HepG2 (cell line): Measurements from ENCODE around the gene GRK5. TPM values are rescaled to one million over a fixed set of nuclear protein-coding genes. Genes with fewer than 3 reads are reported as not detected.

Source experiments
- ATAC-seq: fragments of 200-7000 bp; cut with Tn5 transposase; 3 replicates; pipeline ENCODE4 v1.9.1; 2020; ENCODE audit warnings: mild to moderate bottlenecking, moderate library complexity
- BruUV-seq: library from RNA; stranded (reverse); fragments of 400-500 nt; replicated peaks from 2 replicates; lab custom pipeline; 2021; lab: Mats Ljungman, UMichigan
- CTCF ChIA-PET: fragments of 300-600 bp; formaldehyde crosslinking; extraction: SDS; loops from one replicate; lab custom pipeline; 2021; ENCODE audit warnings: low total read pairs, inconsistent platforms, low intra/inter-chr PET ratio; lab: Yijun Ruan, JAX
- POLR2A ChIA-PET: fragments of 350-600 bp; sonication (Branson Sonifier 250); formaldehyde crosslinking; loops from one replicate; lab custom pipeline; 2020; ENCODE audit warnings: antibody characterized with exemption, inconsistent platforms; lab: Yijun Ruan, JAX
- DNase-seq: peaks from one replicate; pipeline ENCODE4 v3.0.0-alpha.2; 2015; ENCODE audit warnings: low spot score
- FAIRE-seq: peaks from 3 replicates; lab custom pipeline; 2011; peaks lifted over from hg19 to GRCh38; lab: Jason Lieb, UNC
- H2AFZ ChIP-seq: one replicate; pipeline ENCODE4 v1.6.1; 2011; ENCODE audit warnings: low read length, inconsistent platforms
- H3K27ac ChIP-seq: fragments of 300-600 bp; 3 replicates; pipeline ENCODE4 v1.8.0; 2011; ENCODE audit warnings: mixed run types, mild to moderate bottlenecking, mixed read lengths, low read length, inconsistent platforms; ENCODE audit not compliant: insufficient read depth; ENCODE audit errors: extremely low read length
- H3K27me3 ChIP-seq, 2 experiments: fragments of 200-600 bp in 1 of 2; 2 replicates in 1 of 2; 3 replicates in 1 of 2; pipeline versions ENCODE4 v1.6.0 to v1.8.0; 2011; ENCODE audit warnings: low read length in 2 of 2, mild to moderate bottlenecking in 2 of 2, moderate library complexity in 2 of 2, inconsistent platforms in 1 of 2; ENCODE audit not compliant: insufficient read depth in 2 of 2, control insufficient read depth in 1 of 2
- H3K36me3 ChIP-seq, 2 experiments: fragments of 200-600 bp in 1 of 2; replicated peaks in 1 of 2; 2 replicates in 1 of 2; 3 replicates in 1 of 2; pipeline versions ENCODE4 v1.5.1 to v1.8.0; 2011; ENCODE audit warnings: low read length in 2 of 2, inconsistent platforms in 1 of 2; ENCODE audit not compliant: insufficient read depth in 2 of 2, control insufficient read depth in 1 of 2
- H3K4me1 ChIP-seq: 2 replicates; pipeline ENCODE4 v1.5.1; 2012; ENCODE audit warnings: low read length, inconsistent platforms; ENCODE audit not compliant: insufficient read depth
- H3K4me2 ChIP-seq: 2 replicates; pipeline ENCODE4 v1.6.0; 2011; ENCODE audit warnings: low read depth, low read length, inconsistent platforms
- H3K4me3 ChIP-seq, 3 experiments: fragments of 200-600 bp in 1 of 3; sonication (generic), shearing (Covaris generic) in 1 of 3; replicated peaks in 1 of 3; 2 replicates each; pipeline ENCODE4 v1.5.1; 2011 to 2016; ENCODE audit warnings: low read length in 3 of 3, inconsistent platforms in 2 of 3, low read depth in 2 of 3, mild to moderate bottlenecking in 2 of 3, control low read depth in 1 of 3, mixed read lengths in 1 of 3; ENCODE audit not compliant: insufficient read depth in 1 of 3
- H3K79me2 ChIP-seq: one replicate; pipeline ENCODE4 v1.6.1; 2011; ENCODE audit warnings: low read length, inconsistent platforms; ENCODE audit not compliant: insufficient read depth
- H3K9ac ChIP-seq: 2 replicates; pipeline ENCODE4 v1.6.0; 2011; ENCODE audit warnings: mild to moderate bottlenecking, low read depth, low read length, inconsistent platforms; ENCODE audit not compliant: insufficient read depth
- H3K9me3 ChIP-seq: 2 replicates; pipeline ENCODE4 v1.5.1; 2012; ENCODE audit warnings: mild to moderate bottlenecking, low read length
- H4K20me1 ChIP-seq: 2 replicates; pipeline ENCODE4 v1.6.0; 2011; ENCODE audit warnings: inconsistent platforms, mild to moderate bottlenecking, low read length, moderate library complexity; ENCODE audit not compliant: insufficient read depth
- FOXA1 ChIP-seq, 2 experiments: fragments of 450-650 bp in 1 of 2; sonication (generic) in 1 of 2; formaldehyde crosslinking in 1 of 2; IDR thresholded peaks; 2 replicates each; pipeline versions ENCODE4 v1.4.0 to v1.6.1; 2016 to 2020; ENCODE audit warnings: missing genetic modification reagents in 1 of 2
- GATAD2A ChIP-seq: IDR thresholded peaks from 2 replicates; pipeline ENCODE4 v1.6.1; 2016
- HOXA3 ChIP-seq: sonication (generic); formaldehyde crosslinking; IDR thresholded peaks from 2 replicates; pipeline ENCODE4 v1.5.0; 2020; ENCODE audit warnings: missing genetic modification reagents
- IKZF1 ChIP-seq: fragments of 450-650 bp; IDR thresholded peaks from 2 replicates; pipeline ENCODE4 v1.7.1; 2016
- KIAA2018 ChIP-seq: sonication (generic); formaldehyde crosslinking; IDR thresholded peaks from 2 replicates; pipeline ENCODE4 v1.5.0; 2020; ENCODE audit warnings: mild to moderate bottlenecking, missing genetic modification reagents, borderline replicate concordance
- MXD3 ChIP-seq: IDR thresholded peaks from 2 replicates; pipeline ENCODE4 v1.6.1; 2016; ENCODE audit warnings: mild to moderate bottlenecking, missing biosample characterization, missing genetic modification reagents
- PHF21A ChIP-seq: sonication (generic); formaldehyde crosslinking; IDR thresholded peaks from 2 replicates; pipeline ENCODE4 v1.5.0; 2020; ENCODE audit warnings: mild to moderate bottlenecking, missing genetic modification reagents
- ZNF251 ChIP-seq: sonication (generic); formaldehyde crosslinking; IDR thresholded peaks from 2 replicates; pipeline ENCODE4 v1.9.0; 2021; ENCODE audit warnings: mild to moderate bottlenecking, missing genetic modification reagents
- ZNF558 ChIP-seq: sonication (generic); formaldehyde crosslinking; IDR thresholded peaks from 2 replicates; pipeline ENCODE4 v1.9.0; 2022; ENCODE audit warnings: mild to moderate bottlenecking, missing genetic modification reagents, borderline replicate concordance
- ZNF609 ChIP-seq: sonication (generic); formaldehyde crosslinking; IDR thresholded peaks from 2 replicates; pipeline ENCODE4 v1.4.0; 2020; ENCODE audit warnings: mild to moderate bottlenecking, missing genetic modification reagents, borderline replicate concordance
- WGBS: methylation state at CpG from one replicate; pipeline ENCODE4 v1.1.6; 2017; ENCODE audit warnings: low lambda C conversion rate; 5-methylcytosine and 5-hydroxymethylcytosine counted together
- in situ Hi-C: cut with HindIII; loops from 2 replicates; pipeline ENCODE4 v1.10.0; 2017; ENCODE audit warnings: low pct_unique_long_range_greater_than_20kb; ENCODE audit not compliant: extremely low pct_ligation_motif_present
- intact Hi-C: fragments of 100-400 bp; cut with micrococcal nuclease; formaldehyde crosslinking; loops from one replicate; pipeline ENCODE4 v1.10.0; 2022; ENCODE audit not compliant: unreplicated experiment
- polyA plus RNA-seq, 8 experiments: library from polyadenylated mRNA; depleted of rRNA in 3 of 8; stranded (reverse) in 7 of 8; unstranded in 1 of 8; fragments of >200 nt; fragmentation: Illumina TruSeq in 4 of 8; extraction: Trizol in 4 of 8; gene quantifications; 2 replicates each; pipeline versions ENCODE4 v1.2.1 to v1.2.3, GENCODE V29; 2011 to 2016; ENCODE audit warnings: low read depth in 4 of 8, missing spikeins in 1 of 8, mixed read lengths in 1 of 8; ENCODE audit not compliant: insufficient read depth in 1 of 8
- total RNA-seq, 5 experiments: library from RNA; depleted of rRNA; stranded (reverse); fragments of >200 nt; fragmentation: Illumina TruSeq; extraction: Trizol; gene quantifications; 2 replicates each; pipeline ENCODE4 v1.2.3, GENCODE V29; 2016; ENCODE audit warnings: low read depth in 1 of 5

Gene GRK5
- total and polyA plus RNA-seq, 2 of the 13 experiments (the other 11 are each of a cell fraction or from before 2014, with no cell fraction given): 10.4 to 12.6 TPM

GRCh38 chr10:119273413-119273812 lies 66.0 kb downstream of the GRK5 start (continued):
- TF ChIP-seq KIAA2018 (CRISPR knock-in tag) (no peak), FOXA1 (IDR thresholded peaks at IDR 0.05) (no peak), FOXA1 (CRISPR knock-in tag; IDR thresholded peaks at IDR 0.05) (no peak)

- 100% methylated on average over 4 of the region's 4 CpGs for WGBS
- no peak for FAIRE-seq
- in situ Hi-C loops: no loop called here
- TF ChIP-seq HOXA3 (CRISPR knock-in tag) (no peak), ZNF251 (no peak), IKZF1 (no peak), ZNF558 (CRISPR knock-in tag) (no peak), GATAD2A (no peak), ZNF609 (CRISPR knock-in tag) (no peak), PHF21A (CRISPR knock-in tag) (no peak), MXD3 (CRISPR knock-in tag) (no peak)
Measured at GRCh38 chr10:119274519-119275045, 67.2 kb downstream of the GRK5 start.

More at GRCh38 chr10:119274519-119275045, 67.2 kb downstream of the GRK5 start:
- intact Hi-C loops: no loop called here
- peaks cover 11% of the 10 kb centered on the region for H3K79me2 ChIP-seq
- POLR2A ChIA-PET: interaction anchor here (0.8 to 7.3 kb wide), 2 partner anchors 21 to 67 kb away, joined by 3 to 168 read pairs; partner anchors contain the start of gene GRK5
- BruUV-seq: no TSS peak
- no peaks in the 10 kb centered on the region for H3K27me3 ChIP-seq
- no peaks in the 10 kb centered on the region for H3K9me3 ChIP-seq
- H3K27ac ChIP-seq: no peak overlapping the region
- no peak overlapping the region for H3K9ac ChIP-seq
- H3K4me1 ChIP-seq: peaks cover 46% of the 10 kb centered on the region
- H3K4me2 ChIP-seq: no peak overlapping the region
- H4K20me1 ChIP-seq: no peaks in the 10 kb centered on the region
- CTCF ChIA-PET: no interaction called here
- no peaks in the 10 kb centered on the region for H3K36me3 ChIP-seq
- no peak overlapping the region for H2AFZ ChIP-seq
- ATAC-seq (no peak), DNase-seq (no peak)
- H3K4me3 ChIP-seq: no peak overlapping the region
